C4-2B (cell line): ENCODE results near the gene CCDC38.

Source experiments
- H3K27ac ChIP-seq: fragments of 450-650 bp; 2 replicates; pipeline ENCODE4 v1.5.1; 2017
- ZFX ChIP-seq: fragments of 450-650 bp; IDR thresholded peaks from 2 replicates; pipeline ENCODE4 v1.6.1; 2017
- TF ChIP-seq, protein P1 (sequence below): fragments of 450-650 bp; conservative IDR thresholded peaks from 2 replicates; pipeline ENCODE4 v1.5.1; 2017; ENCODE audit warnings: mild to moderate bottlenecking

Gene CCDC38

DNA sequence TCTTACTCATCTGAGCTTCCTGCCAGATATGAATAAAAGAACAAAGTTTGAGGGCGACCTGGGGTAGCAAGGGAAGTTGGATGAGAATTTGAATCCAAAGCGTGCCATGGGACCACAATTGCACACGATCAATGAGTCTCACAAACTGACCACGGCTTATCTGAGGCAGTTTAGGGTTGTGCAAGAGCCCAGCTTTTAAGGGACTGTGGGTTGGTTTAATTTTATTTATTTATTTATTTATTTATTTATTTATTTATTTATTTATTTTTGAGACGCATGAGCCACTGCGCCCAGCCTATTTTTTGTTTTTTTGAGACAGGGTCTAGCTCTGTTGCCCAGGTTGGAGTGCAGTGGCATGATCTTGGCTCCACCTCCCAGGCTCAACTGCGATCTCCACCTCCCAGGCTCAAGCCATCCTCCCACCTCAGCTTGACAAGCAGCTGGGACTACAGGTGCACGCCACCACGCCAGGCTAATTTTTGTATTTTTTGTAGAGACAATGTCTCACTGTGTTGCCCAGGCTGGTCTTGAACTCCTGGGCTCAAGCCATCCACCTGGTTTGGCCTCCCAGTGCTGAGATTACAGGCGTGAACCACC, 1.8 kb upstream of the CCDC38 start:
- TF ChIP-seq, protein P1, sequence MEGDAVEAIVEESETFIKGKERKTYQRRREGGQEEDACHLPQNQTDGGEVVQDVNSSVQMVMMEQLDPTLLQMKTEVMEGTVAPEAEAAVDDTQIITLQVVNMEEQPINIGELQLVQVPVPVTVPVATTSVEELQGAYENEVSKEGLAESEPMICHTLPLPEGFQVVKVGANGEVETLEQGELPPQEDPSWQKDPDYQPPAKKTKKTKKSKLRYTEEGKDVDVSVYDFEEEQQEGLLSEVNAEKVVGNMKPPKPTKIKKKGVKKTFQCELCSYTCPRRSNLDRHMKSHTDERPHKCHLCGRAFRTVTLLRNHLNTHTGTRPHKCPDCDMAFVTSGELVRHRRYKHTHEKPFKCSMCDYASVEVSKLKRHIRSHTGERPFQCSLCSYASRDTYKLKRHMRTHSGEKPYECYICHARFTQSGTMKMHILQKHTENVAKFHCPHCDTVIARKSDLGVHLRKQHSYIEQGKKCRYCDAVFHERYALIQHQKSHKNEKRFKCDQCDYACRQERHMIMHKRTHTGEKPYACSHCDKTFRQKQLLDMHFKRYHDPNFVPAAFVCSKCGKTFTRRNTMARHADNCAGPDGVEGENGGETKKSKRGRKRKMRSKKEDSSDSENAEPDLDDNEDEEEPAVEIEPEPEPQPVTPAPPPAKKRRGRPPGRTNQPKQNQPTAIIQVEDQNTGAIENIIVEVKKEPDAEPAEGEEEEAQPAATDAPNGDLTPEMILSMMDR: no peak
- no peak for TF ChIP-seq ZFX
- no peak overlapping the region for H3K27ac ChIP-seq

DNA sequence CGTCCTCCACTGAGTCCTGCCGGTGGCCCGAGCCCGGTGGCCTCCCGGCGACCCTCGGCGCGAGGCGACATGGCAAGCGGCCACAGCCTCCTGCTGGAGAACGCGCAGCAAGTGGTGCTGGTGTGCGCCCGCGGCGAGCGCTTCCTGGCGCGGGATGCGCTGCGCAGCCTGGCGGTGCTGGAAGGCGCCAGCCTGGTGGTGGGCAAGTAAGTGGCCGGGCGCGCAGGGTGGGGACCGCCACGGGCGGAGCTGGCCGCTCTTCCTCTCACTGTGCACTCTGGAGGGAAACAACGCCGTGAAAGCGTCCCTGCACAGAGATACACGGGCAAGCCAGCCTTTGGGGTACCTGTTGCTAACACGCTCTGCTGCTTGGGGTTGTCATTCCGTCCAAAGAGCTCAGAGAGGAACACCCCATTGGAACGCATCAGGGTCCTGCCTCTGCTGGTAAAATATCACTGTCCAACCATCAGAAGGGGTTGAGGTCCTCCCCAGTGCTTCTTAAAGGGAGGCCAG, 972 bp upstream of the CCDC38 start, which contains the start of gene AMDHD1:
AMDHD1 (plus strand) TSS at position 2 of the 513 bp plus-strand sequence; CDS start at position 70, 68 bp downstream.
- H3K27ac ChIP-seq: peak within 1 kb of the TSS; percentile 36; the same call in 1 of the 2 replicates
- TF ChIP-seq, protein P1: peak; percentile 11; the same call in 1 of the 2 replicates
- TF ChIP-seq ZFX: no peak

DNA sequence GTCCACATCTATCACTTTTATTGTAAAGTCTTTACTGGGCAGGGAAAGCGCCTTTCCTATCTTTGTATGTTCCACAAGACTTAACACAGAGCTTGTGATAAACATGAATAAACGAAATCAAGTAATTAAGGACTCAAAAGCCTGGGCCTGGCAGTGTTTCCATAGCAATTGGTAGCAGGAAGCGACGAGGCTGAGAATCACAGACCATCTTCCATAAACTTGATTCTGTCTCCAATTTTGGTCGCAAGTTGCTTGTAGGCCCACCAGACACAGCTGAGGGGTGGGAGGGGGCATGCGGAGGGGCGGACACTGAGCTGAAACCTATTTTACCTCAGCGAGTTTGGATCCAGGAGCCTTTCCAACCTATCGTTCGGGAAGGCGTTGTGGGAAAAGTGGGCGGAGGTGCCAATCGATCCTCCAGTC, 302 bp downstream of the CCDC38 start:
- TF ChIP-seq, protein P1: no peak
- no peak for TF ChIP-seq ZFX
- H3K27ac ChIP-seq: peak overlapping the region; percentile 36; the same call in 1 of the 2 replicates

DNA sequence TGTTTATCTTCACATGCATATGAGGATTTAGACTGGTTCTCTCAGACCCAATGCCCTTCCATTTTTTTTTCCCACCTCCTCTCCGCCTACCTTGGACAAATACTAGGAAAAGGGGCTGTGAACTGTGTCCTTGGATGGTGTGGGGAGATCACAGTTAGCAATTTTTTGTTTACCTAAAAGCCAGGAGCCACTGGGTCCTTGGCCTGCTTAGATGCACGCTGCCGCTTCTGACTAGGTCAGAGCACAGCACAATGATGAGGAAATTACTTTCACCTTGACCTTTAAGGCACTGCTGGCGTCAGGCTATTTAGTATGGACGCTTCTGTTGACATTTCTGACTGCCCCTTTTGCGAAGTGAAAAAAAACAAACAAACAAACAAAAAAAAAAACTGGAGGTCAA, 1.9 kb downstream of the CCDC38 start:
- no peak overlapping the region for H3K27ac ChIP-seq
- no peak for TF ChIP-seq ZFX
- TF ChIP-seq, protein P1: no peak

DNA sequence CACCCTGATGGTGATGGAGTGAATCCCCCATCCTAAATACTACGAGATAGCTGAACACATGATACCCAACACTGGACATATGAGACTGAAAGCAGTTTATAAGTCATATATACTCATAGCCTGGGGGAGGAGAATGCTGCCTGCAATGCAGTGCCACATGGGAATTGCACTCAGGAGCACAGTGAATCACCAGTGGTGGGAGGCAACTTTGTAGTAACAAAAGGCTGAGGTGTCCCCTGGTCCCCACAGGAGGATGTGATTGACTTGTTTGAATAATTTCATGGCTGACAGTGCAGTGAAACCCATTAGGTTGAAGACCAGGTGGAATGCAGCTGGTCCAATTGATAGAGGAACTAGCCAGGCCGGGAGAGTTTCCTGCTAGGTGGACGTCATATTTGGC, 20.2 kb downstream of the CCDC38 start:
- TF ChIP-seq ZFX: no peak
- TF ChIP-seq, protein P1: no peak

DNA sequence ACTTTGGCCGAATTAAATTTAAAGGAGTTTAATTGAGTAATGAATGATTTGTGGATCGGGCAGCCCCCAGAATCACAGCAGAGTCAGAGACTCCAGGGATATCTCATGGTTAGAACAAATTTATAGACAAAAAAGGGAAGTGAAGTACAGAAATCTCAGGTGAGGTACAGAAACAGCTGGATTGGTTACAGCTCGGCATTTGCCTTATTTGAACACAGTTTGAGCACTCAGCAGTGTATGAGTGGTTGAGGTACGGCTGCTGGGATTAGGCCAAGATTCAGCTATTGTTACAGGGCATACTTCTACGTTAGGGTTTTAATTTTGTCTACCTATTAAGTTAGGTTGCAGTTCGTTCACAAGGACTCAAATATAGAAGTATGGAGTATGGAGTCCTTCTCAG, 23.3 kb downstream of the CCDC38 start:
- no peak for TF ChIP-seq ZFX
- TF ChIP-seq, protein P1: no peak
- H3K27ac ChIP-seq: no peak overlapping the region

More for the DNA sequence above, 20.2 kb downstream of the CCDC38 start:
- no peak overlapping the region for H3K27ac ChIP-seq

DNA sequence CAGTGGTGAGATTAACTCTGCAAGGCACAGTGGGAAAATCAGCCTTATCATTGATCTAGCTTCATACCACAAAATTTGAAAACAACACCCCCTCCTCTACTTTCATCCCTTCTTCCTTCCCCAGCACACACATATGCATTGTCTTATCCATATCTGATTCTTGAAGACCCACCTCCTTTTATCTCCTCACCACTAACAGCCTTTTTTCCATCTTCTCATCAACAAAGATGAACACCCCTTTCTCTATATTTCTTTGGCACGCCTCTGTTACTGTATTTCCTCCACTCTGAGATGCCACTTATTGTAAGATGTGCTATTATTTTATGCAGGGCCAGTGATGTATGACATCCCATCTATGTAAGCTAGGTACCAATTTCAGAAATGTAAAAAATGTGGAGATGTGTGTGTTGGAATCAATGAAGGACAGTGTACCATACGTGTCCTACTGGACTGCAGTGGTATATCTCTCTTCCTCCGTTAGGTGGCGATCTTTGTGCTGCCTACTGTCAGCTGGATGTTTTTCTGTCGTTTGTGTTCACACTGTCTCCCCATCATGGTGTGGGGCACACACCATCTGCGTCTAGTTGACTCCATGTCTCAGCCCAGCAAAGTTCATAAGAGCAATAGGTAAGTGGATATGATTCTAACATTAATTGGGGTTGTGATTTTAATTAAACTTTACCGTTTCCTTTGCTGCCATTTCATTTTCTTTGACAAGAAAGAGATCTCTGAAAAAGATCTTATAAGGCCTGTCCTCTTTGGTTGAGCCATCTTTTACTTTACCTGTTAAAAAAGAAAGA, 24.0 kb downstream of the CCDC38 start:
- no peak overlapping the region for H3K27ac ChIP-seq
- TF ChIP-seq, protein P1: peak; percentile 87
- no peak for TF ChIP-seq ZFX
